HG02588 (cell line): ENCODE data around the gene THYN1.
A peak's percentile ranks its signal among the peaks of the same experiment; 100 is the strongest.

Source experiments
- ATAC-seq: cut with Tn5 transposase; IDR thresholded peaks from one replicate; pipeline ENCODE4 v1.9.1; 2021; ENCODE audit warnings: mild to moderate bottlenecking, moderate library complexity; ENCODE audit not compliant: unreplicated experiment

THYN1 gene

GRCh38 chr11:134252346-134253187, 585 bp downstream of the THYN1 start:
- ATAC-seq, result peak; percentile 24

DNA sequence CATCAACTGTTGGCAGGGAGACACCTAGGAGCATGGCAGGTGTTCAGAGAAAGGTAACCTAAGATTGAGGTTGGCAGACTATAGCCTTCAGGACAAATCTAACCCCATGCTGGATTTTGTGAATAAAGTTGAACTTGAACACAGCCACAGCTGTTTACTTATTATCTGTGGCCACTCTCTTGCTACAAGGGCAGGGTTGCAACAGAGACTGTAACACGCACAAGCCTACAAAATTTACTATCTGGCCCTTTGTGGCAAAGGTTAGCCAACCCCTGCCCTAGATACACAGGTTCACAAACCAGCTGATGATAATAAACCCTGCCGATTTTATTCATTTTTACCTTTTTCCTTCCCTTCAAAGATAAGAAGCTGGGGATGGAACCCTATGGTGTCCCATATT, 2.5 kb downstream of the THYN1 start:
- no peak for ATAC-seq

- ATAC-seq, result no peak
Measured at GRCh38 chr11:134250246-134250645, 2.9 kb downstream of the THYN1 start.

- ATAC-seq, result no peak
Measured at GRCh38 chr11:134248910-134249480, 4.2 kb downstream of the THYN1 start.

DNA sequence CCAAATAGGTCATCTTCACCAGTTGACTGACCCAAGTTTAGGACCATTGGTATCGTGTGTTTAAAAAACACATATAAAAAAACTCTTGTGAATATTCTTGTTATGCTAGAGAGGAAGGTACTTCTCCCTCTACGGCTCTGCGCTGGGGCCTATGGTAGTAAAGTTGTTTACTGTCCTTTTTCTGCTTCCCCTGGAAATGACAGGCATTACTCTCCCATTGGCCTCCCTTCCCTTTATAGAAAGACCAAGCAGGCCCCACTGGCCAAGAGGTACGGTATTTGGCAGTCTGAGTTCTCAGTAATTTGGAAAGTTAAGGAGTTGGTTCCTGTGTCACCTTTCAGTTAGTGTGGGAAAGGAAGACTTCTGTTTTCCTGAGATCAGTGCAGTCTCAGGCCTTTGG, 6.5 kb downstream of the THYN1 start:
- ATAC-seq, result no peak

DNA sequence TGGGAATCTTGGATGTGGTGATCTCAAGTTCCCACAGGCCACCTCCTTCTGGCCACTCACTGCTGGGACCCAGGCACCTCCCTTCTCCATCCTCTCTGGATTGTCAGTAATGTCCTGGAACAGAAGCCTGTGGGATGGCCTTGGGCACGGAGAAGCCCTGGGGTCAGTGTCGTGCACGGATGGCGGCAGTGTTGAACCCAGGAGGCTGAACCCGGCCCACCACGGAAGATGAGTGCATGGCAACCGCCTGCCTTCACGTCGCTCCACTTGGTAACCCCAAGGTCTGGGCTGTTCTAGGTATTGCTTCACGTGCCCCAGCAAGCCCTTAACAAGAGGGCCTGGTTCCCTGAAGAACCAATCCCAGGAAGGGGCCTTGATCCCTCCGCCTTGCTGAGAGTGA, 7.1 kb downstream of the THYN1 start:
- no peak for ATAC-seq

GRCh38 chr11:134245434-134245833, 7.7 kb downstream of the THYN1 start:
- ATAC-seq, result no peak

DNA sequence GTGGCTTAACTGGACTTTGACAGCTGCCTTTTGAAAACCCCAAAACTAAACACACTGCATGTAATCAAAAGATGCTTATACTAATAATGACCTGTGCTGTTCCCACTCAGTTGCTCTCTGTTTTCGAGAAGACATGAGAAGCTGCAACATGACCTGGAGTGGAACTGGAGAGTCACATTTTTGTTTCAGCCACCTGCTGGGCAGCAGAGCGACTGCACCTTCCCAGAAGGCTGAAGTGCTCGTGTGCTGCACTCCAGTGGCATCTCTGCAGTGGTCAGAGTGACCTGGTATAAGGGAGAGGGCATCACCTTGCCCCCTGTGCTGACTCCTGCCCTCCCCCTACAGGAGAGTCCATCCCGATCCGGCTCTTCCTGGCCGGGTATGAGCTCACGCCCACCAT, 8.6 kb downstream of the THYN1 start:
- ATAC-seq, result peak; percentile 74

GRCh38 chr11:134243913-134244312, 9.2 kb downstream of the THYN1 start:
- ATAC-seq, result no peak

GRCh38 chr11:134242376-134242775, 10.8 kb downstream of the THYN1 start:
- ATAC-seq, result no peak

- no peak for ATAC-seq
Measured at GRCh38 chr11:134240592-134240991, 12.6 kb downstream of the THYN1 start.

DNA sequence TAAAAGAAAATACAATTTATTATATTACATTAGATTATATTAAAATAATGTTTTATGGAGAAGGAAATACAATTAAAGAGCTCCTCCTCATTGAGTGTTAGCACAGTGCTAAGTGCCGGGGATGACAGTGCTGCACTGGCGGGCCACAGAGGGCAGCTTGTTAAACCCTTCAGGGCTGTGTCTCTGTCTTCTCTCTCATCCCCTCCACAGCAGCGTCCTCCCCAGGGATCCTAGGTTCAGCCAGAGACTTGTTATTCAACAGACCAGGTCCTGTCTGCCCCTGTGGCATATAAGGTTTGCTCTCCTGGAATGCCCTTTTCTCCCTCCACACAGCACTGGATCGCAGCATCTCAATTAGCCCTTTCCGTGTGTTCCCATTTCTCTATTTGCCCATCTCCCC, 14.2 kb downstream of the THYN1 start:
- no peak for ATAC-seq

DNA sequence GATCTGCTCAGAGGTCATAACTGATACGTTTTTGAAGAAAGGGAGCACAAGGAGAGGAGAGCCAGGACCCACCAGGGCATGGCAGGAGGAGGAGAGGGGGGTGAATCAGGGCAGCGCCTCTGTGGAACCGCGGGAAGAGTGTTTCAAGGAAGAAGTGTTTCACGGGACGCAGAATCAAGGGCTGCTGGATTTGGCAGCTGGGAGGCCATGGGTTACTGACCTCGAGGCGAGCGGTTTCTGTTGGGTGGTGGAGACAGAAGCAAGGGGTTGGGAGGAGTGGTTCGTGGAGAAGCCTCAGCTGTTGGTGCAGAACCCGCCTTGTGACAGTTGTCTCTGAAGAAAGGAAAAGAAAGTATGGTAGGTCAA, 15.6 kb downstream of the THYN1 start:
- ATAC-seq, result no peak

GRCh38 chr11:134236834-134237556, 16.2 kb downstream of the THYN1 start:
- ATAC-seq, result no peak

DNA sequence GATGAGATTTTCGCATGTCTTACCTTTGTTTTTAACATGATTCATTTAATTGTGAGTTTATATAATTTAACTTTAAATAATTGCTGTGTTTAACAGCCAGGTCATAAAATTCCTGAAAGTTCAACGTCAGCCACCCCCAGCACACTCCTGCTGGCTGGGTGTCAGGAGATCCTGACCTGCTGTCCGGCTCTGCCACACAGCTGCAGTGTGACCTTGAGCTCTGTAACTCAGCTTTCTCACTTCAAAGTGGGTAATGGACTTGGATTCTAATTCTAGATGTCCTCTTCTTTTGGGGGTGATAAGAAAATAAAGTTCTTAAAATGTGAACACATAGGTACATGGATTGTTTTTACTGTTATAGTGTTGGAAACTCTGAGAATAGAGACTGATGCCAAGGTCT, 17.8 kb downstream of the THYN1 start:
- no peak for ATAC-seq

DNA sequence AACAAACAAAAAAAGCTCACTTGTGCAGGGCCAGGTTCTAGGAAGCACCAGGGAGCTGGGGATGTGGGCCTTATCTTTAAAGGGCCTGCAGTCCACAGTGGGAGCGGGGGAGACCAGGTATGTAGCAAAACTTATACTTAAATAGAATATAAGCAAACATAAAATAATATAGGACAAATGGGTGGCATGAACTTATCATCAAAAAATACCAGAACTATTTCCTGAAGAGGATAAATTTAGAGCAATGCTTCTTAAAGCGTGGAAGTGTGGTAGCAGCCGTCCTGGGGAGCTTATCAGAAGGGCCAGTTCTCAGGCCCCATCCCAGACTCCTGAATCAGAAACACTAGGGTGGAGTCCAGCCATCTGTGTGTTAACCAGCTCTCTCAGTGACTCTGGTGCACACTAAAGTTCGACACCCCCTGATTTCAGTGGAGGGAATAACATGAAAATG, 19.4 kb downstream of the THYN1 start:
- ATAC-seq, result no peak

- ATAC-seq, result no peak
Measured at GRCh38 chr11:134231958-134232659, 21.0 kb downstream of the THYN1 start.

DNA sequence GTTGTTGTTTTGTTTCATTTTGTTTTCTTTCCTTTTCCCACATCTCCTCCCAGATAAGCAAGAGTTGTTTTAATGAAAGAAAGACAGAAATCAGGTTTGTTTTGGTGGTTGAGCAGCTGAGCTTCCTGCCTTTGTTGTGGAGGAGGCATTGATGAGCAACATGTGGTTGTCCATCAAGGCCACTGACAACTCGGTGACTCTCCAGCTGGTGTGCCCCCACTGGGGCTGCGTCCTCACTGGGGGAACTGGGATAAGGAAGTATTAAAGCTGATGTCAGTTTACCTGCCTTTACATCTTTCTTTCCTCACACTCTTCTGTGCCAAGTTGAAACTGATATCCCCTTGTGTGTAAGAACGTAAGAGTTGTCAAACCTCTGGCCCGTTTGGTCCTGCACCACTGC, 22.8 kb downstream of the THYN1 start:
- no peak for ATAC-seq

DNA sequence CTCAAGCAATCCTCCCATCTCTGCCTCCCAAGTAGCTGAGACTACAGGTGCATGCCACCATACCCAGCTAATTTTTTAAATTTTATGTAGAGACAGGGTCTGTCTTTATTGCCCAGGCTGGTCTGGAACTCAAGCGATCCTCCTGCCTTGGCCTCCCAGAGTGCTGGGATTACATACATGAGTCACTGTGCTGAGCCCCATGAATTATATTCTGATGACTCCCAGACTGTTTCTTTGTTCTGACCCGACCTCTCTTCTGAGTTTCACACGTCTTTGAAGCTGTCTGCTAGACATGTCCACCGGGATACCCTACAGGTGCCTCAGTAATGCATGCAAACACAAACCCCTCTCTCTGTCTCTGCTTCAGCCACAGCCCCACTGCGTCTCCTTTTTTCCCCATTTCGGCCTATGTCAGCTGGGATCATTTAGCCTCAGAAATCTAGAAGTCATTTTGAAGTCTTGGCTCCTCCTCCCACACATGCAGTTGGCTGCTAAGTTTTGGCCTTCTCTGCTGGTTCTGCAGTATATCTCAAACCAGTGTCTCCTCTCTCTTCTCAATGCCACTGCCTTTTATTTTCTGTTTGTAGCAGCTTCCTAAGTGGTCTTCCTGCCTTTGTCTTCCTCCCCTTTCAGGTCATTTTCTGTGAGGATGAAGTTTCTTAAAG, 23.9 kb downstream of the THYN1 start:
- ATAC-seq, result no peak

DNA sequence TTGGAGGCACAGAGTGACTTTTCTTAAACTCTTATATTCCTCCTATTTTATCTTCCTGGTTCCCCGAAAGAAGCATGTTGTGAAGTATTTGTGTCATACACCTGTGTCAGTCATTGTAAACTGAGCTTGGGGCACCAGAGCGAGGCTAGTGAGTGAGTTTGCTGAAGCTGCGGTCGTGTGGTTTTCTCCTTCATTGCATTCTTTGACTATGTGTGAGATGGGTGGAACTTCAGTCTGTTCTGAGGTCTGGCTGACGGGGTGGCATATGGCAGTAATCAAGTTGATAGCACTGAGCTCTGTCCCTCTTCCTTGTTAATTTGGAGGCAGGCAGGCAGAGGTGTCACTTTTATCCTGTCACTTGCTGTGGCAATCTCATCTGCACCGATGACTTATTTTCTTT, 24.5 kb downstream of the THYN1 start:
- peak; percentile 46 for ATAC-seq

GRCh38 chr11:134226806-134227325, 26.3 kb downstream of the THYN1 start:
- ATAC-seq, result no peak
